HEK293T (cell line): ENCODE data around the gene EFCAB11.

Source experiments
- FOXM1 ChIP-seq: fragments of 450-650 bp; IDR thresholded peaks from 2 replicates; pipeline ENCODE4 v1.6.1; 2017; ENCODE audit warnings: mild to moderate bottlenecking, borderline replicate concordance
- TF ChIP-seq, protein P1 (sequence below): fragments of 450-650 bp; IDR thresholded peaks from 2 replicates; pipeline ENCODE4 v1.6.1; 2016

DNA sequence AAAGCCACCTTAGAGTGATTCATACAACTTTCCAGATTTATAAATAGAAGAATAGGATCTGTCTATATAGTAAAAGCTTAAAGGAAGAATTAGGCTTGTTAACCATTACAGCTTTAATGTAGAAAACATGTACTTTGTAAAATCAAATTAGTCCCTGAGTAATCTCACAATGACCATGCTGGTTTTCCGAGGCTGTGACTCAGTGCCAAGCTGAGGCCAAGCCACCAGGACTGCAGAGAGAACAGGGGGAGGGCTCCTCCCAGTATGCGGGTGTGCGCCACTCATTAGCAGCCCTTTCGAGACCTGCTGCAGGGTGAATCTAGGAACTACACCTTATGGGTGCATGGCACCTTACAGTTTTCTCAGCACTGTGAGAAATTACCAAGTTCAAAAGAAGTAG lies 167.0 kb downstream of the EFCAB11 start:
- TF ChIP-seq, protein P1, sequence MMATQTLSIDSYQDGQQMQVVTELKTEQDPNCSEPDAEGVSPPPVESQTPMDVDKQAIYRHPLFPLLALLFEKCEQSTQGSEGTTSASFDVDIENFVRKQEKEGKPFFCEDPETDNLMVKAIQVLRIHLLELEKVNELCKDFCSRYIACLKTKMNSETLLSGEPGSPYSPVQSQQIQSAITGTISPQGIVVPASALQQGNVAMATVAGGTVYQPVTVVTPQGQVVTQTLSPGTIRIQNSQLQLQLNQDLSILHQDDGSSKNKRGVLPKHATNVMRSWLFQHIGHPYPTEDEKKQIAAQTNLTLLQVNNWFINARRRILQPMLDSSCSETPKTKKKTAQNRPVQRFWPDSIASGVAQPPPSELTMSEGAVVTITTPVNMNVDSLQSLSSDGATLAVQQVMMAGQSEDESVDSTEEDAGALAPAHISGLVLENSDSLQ, result no peak
- TF ChIP-seq FOXM1, result no peak
